HepG2 (cell line): Measurements from ENCODE around the gene ZKSCAN3. TPM values are rescaled to one million over a fixed set of nuclear protein-coding genes. Genes with fewer than 3 reads are reported as not detected.

Experiments used
- ATAC-seq: fragments of 200-7000 bp; cut with Tn5 transposase; 3 replicates; pipeline ENCODE4 v1.9.1; 2020; ENCODE audit warnings: mild to moderate bottlenecking, moderate library complexity
- BruUV-seq: library from RNA; stranded (reverse); fragments of 400-500 nt; replicated peaks from 2 replicates; lab custom pipeline; 2021; lab: Mats Ljungman, UMichigan
- CTCF ChIA-PET: fragments of 300-600 bp; formaldehyde crosslinking; extraction: SDS; loops from one replicate; lab custom pipeline; 2021; ENCODE audit warnings: low total read pairs, inconsistent platforms, low intra/inter-chr PET ratio; lab: Yijun Ruan, JAX
- POLR2A ChIA-PET: fragments of 350-600 bp; sonication (Branson Sonifier 250); formaldehyde crosslinking; loops from one replicate; lab custom pipeline; 2020; ENCODE audit warnings: antibody characterized with exemption, inconsistent platforms; lab: Yijun Ruan, JAX
- DNase-seq: peaks from one replicate; pipeline ENCODE4 v3.0.0-alpha.2; 2015; ENCODE audit warnings: low spot score
- FAIRE-seq: peaks from 3 replicates; lab custom pipeline; 2011; peaks lifted over from hg19 to GRCh38; lab: Jason Lieb, UNC
- H2AFZ ChIP-seq: one replicate; pipeline ENCODE4 v1.6.1; 2011; ENCODE audit warnings: low read length, inconsistent platforms
- H3K27ac ChIP-seq: fragments of 300-600 bp; 3 replicates; pipeline ENCODE4 v1.8.0; 2011; ENCODE audit warnings: mixed run types, mild to moderate bottlenecking, mixed read lengths, low read length, inconsistent platforms; ENCODE audit not compliant: insufficient read depth; ENCODE audit errors: extremely low read length
- H3K27me3 ChIP-seq, 2 experiments: fragments of 200-600 bp in 1 of 2; 2 replicates in 1 of 2; 3 replicates in 1 of 2; pipeline versions ENCODE4 v1.6.0 to v1.8.0; 2011; ENCODE audit warnings: low read length in 2 of 2, mild to moderate bottlenecking in 2 of 2, moderate library complexity in 2 of 2, inconsistent platforms in 1 of 2; ENCODE audit not compliant: insufficient read depth in 2 of 2, control insufficient read depth in 1 of 2
- H3K36me3 ChIP-seq, 2 experiments: fragments of 200-600 bp in 1 of 2; replicated peaks in 1 of 2; 2 replicates in 1 of 2; 3 replicates in 1 of 2; pipeline versions ENCODE4 v1.5.1 to v1.8.0; 2011; ENCODE audit warnings: low read length in 2 of 2, inconsistent platforms in 1 of 2; ENCODE audit not compliant: insufficient read depth in 2 of 2, control insufficient read depth in 1 of 2
- H3K4me1 ChIP-seq: 2 replicates; pipeline ENCODE4 v1.5.1; 2012; ENCODE audit warnings: low read length, inconsistent platforms; ENCODE audit not compliant: insufficient read depth
- H3K4me2 ChIP-seq: 2 replicates; pipeline ENCODE4 v1.6.0; 2011; ENCODE audit warnings: low read depth, low read length, inconsistent platforms
- H3K4me3 ChIP-seq, 3 experiments: fragments of 200-600 bp in 1 of 3; sonication (generic), shearing (Covaris generic) in 1 of 3; replicated peaks in 1 of 3; 2 replicates each; pipeline ENCODE4 v1.5.1; 2011 to 2016; ENCODE audit warnings: low read length in 3 of 3, inconsistent platforms in 2 of 3, low read depth in 2 of 3, mild to moderate bottlenecking in 2 of 3, control low read depth in 1 of 3, mixed read lengths in 1 of 3; ENCODE audit not compliant: insufficient read depth in 1 of 3
- H3K79me2 ChIP-seq: one replicate; pipeline ENCODE4 v1.6.1; 2011; ENCODE audit warnings: low read length, inconsistent platforms; ENCODE audit not compliant: insufficient read depth
- H3K9ac ChIP-seq: 2 replicates; pipeline ENCODE4 v1.6.0; 2011; ENCODE audit warnings: mild to moderate bottlenecking, low read depth, low read length, inconsistent platforms; ENCODE audit not compliant: insufficient read depth
- H3K9me3 ChIP-seq: 2 replicates; pipeline ENCODE4 v1.5.1; 2012; ENCODE audit warnings: mild to moderate bottlenecking, low read length
- H4K20me1 ChIP-seq: 2 replicates; pipeline ENCODE4 v1.6.0; 2011; ENCODE audit warnings: inconsistent platforms, mild to moderate bottlenecking, low read length, moderate library complexity; ENCODE audit not compliant: insufficient read depth
- ARID2 ChIP-seq: sonication (generic); formaldehyde crosslinking; IDR thresholded peaks from 2 replicates; pipeline ENCODE4 v1.8.1; 2022; ENCODE audit warnings: mild to moderate bottlenecking, missing genetic modification reagents, borderline replicate concordance
- CCAR2 ChIP-seq: fragments of 200-400 bp; formaldehyde crosslinking; optimal IDR thresholded peaks from 2 replicates; pipeline ENCODE3; 2018; ENCODE audit warnings: low read depth, mild to moderate bottlenecking, low read length, moderate library complexity
- CEBPG ChIP-seq: IDR thresholded peaks from 2 replicates; pipeline ENCODE4 v1.6.1; 2016
- KLF9 ChIP-seq: IDR thresholded peaks from 2 replicates; pipeline ENCODE4 v1.6.1; 2016; ENCODE audit warnings: low read depth
- LCORL ChIP-seq, 2 experiments: fragments of 450-650 bp in 1 of 2; sonication (generic) in 1 of 2; formaldehyde crosslinking in 1 of 2; IDR thresholded peaks; 2 replicates each; pipeline versions ENCODE4 v1.5.0 to v1.6.1; 2017 to 2020; ENCODE audit warnings: antibody characterized with exemption in 1 of 2, missing genetic modification reagents in 1 of 2
- MAF1 ChIP-seq: sonication (generic); formaldehyde crosslinking; IDR thresholded peaks from 2 replicates; pipeline ENCODE4 v1.5.0; 2020; ENCODE audit warnings: missing genetic modification reagents, borderline replicate concordance
- MAFG ChIP-seq: sonication (generic); formaldehyde crosslinking; IDR thresholded peaks from 2 replicates; pipeline ENCODE4 v1.5.1; 2020; ENCODE audit warnings: mild to moderate bottlenecking, missing genetic modification reagents
- MAFK ChIP-seq, 2 experiments: IDR thresholded peaks in 1 of 2; conservative IDR thresholded peaks in 1 of 2; 2 replicates each; pipeline ENCODE4 v1.6.1; 2011; ENCODE audit warnings: improper control_type of control experiment in 2 of 2, low read length in 2 of 2
- MIER2 ChIP-seq: IDR thresholded peaks from 2 replicates; pipeline ENCODE4 v1.6.1; 2016; ENCODE audit warnings: missing biosample characterization, missing genetic modification reagents
- MIXL1 ChIP-seq: IDR thresholded peaks from 2 replicates; pipeline ENCODE4 v1.6.1; 2016
- NFYC ChIP-seq: IDR thresholded peaks from 2 replicates; pipeline ENCODE4 v1.6.1; 2016; ENCODE audit warnings: missing genetic modification reagents, missing compliant biosample characterization
- RFXANK ChIP-seq: IDR thresholded peaks from 2 replicates; pipeline ENCODE4 v1.6.1; 2016
- SIX4 ChIP-seq: sonication (generic); formaldehyde crosslinking; IDR thresholded peaks from 2 replicates; pipeline ENCODE4 v1.4.0; 2020; ENCODE audit warnings: missing genetic modification reagents
- SNAPC2 ChIP-seq: sonication (generic); formaldehyde crosslinking; IDR thresholded peaks from 2 replicates; pipeline ENCODE4 v1.8.1; 2022; ENCODE audit warnings: mild to moderate bottlenecking, missing genetic modification reagents
- ZC3H4 ChIP-seq: sonication (generic); formaldehyde crosslinking; IDR thresholded peaks from 2 replicates; pipeline ENCODE4 v1.4.0; 2020; ENCODE audit warnings: missing genetic modification reagents, borderline replicate concordance
- ZFP82 ChIP-seq: sonication (generic); formaldehyde crosslinking; IDR thresholded peaks from 2 replicates; pipeline ENCODE4 v1.5.1; 2020; ENCODE audit warnings: mild to moderate bottlenecking, missing genetic modification reagents, borderline replicate concordance
- ZNF703 ChIP-seq: sonication (generic); formaldehyde crosslinking; IDR thresholded peaks from 2 replicates; pipeline ENCODE4 v1.5.1; 2020; ENCODE audit warnings: missing genetic modification reagents, mild to moderate bottlenecking, moderate library complexity, borderline replicate concordance
- WGBS: methylation state at CpG from one replicate; pipeline ENCODE4 v1.1.6; 2017; ENCODE audit warnings: low lambda C conversion rate; 5-methylcytosine and 5-hydroxymethylcytosine counted together
- in situ Hi-C: cut with HindIII; loops from 2 replicates; pipeline ENCODE4 v1.10.0; 2017; ENCODE audit warnings: low pct_unique_long_range_greater_than_20kb; ENCODE audit not compliant: extremely low pct_ligation_motif_present
- intact Hi-C: fragments of 100-400 bp; cut with micrococcal nuclease; formaldehyde crosslinking; loops from one replicate; pipeline ENCODE4 v1.10.0; 2022; ENCODE audit not compliant: unreplicated experiment
- polyA plus RNA-seq, 8 experiments: library from polyadenylated mRNA; depleted of rRNA in 3 of 8; stranded (reverse) in 7 of 8; unstranded in 1 of 8; fragments of >200 nt; fragmentation: Illumina TruSeq in 4 of 8; extraction: Trizol in 4 of 8; gene quantifications; 2 replicates each; pipeline versions ENCODE4 v1.2.1 to v1.2.3, GENCODE V29; 2011 to 2016; ENCODE audit warnings: low read depth in 4 of 8, missing spikeins in 1 of 8, mixed read lengths in 1 of 8; ENCODE audit not compliant: insufficient read depth in 1 of 8
- total RNA-seq, 5 experiments: library from RNA; depleted of rRNA; stranded (reverse); fragments of >200 nt; fragmentation: Illumina TruSeq; extraction: Trizol; gene quantifications; 2 replicates each; pipeline ENCODE4 v1.2.3, GENCODE V29; 2016; ENCODE audit warnings: low read depth in 1 of 5
- TF ChIP-seq, protein P1 (sequence below): sonication (generic); formaldehyde crosslinking; IDR thresholded peaks from 2 replicates; pipeline ENCODE4 v1.8.1; 2023; ENCODE audit warnings: missing genetic modification reagents, inconsistent platforms, borderline replicate concordance
- TF ChIP-seq, protein P2 (sequence below): sonication (generic); formaldehyde crosslinking; conservative IDR thresholded peaks from 2 replicates; pipeline ENCODE4 v1.4.0; 2020; ENCODE audit warnings: missing genetic modification reagents
- TF ChIP-seq, protein P3 (sequence below): sonication (generic); formaldehyde crosslinking; IDR thresholded peaks from 2 replicates; pipeline ENCODE4 v1.4.0; 2020; ENCODE audit warnings: mild to moderate bottlenecking, missing genetic modification reagents

Gene ZKSCAN3
- total and polyA plus RNA-seq, 2 of the 13 experiments (the other 11 are each of a cell fraction or from before 2014, with no cell fraction given) = 3.3 to 7.4 TPM

DNA sequence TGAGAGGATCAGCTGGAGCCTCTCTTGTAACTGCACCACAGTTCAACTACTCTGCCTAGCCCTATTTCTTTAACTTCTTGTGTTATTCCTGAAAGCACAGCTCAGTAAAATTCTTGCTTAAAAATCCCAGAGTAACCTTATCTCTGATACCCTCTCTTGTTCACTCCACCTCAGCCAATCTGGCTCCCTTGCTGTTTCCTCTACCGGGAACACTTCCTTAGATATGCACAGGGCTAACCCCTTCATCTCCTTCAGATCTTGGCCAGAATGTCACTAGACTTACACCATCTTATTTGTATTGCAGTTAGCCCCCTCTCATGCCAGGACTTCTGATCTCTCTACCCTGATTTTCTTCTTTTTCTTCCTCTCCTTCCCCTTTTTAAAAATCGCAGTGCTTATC is 2.6 kb upstream of the ZKSCAN3 start (continued):
- TF ChIP-seq, protein P1, sequence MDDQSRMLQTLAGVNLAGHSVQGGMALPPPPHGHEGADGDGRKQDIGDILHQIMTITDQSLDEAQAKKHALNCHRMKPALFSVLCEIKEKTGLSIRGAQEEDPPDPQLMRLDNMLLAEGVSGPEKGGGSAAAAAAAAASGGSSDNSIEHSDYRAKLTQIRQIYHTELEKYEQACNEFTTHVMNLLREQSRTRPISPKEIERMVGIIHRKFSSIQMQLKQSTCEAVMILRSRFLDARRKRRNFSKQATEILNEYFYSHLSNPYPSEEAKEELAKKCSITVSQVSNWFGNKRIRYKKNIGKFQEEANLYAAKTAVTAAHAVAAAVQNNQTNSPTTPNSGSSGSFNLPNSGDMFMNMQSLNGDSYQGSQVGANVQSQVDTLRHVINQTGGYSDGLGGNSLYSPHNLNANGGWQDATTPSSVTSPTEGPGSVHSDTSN (CRISPR knock-in tag) = no peak
- TF ChIP-seq, protein P2, sequence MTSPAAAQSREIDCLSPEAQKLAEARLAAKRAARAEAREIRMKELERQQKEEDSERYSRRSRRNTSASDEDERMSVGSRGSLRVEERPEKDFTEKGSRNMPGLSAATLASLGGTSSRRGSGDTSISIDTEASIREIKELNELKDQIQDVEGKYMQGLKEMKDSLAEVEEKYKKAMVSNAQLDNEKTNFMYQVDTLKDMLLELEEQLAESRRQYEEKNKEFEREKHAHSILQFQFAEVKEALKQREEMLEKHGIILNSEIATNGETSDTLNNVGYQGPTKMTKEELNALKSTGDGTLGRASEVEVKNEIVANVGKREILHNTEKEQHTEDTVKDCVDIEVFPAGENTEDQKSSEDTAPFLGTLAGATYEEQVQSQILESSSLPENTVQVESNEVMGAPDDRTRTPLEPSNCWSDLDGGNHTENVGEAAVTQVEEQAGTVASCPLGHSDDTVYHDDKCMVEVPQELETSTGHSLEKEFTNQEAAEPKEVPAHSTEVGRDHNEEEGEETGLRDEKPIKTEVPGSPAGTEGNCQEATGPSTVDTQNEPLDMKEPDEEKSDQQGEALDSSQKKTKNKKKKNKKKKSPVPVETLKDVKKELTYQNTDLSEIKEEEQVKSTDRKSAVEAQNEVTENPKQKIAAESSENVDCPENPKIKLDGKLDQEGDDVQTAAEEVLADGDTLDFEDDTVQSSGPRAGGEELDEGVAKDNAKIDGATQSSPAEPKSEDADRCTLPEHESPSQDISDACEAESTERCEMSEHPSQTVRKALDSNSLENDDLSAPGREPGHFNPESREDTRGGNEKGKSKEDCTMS (CRISPR knock-in tag) = no peak
- TF ChIP-seq SNAPC2 (CRISPR knock-in tag) = no peak
- TF ChIP-seq, all 625 proteins: peak for 0

DNA sequence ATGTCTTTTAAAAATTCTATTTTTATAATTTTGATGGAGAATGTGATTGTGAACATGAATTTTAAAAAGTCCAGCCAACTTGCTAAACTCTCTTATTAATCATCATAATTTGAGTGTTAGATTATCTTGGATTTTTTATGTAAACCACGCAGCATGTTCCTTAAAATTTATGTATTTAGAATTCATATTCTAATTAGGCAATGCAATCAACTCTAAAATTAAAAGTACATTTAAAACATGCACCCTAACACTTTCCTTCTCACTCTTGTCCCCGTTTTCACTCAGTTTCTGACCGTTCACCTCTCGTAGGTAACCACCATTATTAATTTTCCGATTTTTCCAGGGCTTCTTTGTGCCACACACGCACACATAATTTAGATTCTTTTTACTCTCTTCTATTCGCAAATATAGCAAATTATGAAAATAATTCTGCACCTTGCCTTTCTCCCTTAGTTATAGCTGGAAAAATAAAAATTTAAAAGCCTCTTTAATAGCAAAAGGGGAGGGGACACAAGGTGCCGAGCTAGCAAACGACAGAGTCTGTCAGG is 329 bp upstream of the ZKSCAN3 start:
- H3K27ac ChIP-seq = peak overlapping the region; percentile 77
- in situ Hi-C loops (no loop called here), intact Hi-C loops (loop anchor here (1.0 kb wide), 2 partner anchors 34 to 97 kb away; partner anchors contain the start of gene ZKSCAN4)
- ChIA-PET CTCF (no interaction called here), POLR2A (interaction anchor here (0.6 to 2.3 kb wide), 14 partner anchors 12 to 225 kb away, joined by 3 to 28 read pairs (median 6); partner anchors contain the start of genes PGBD1, ZKSCAN4, ZKSCAN8 and ZSCAN12)
- H3K9me3 ChIP-seq = no peaks in the 10 kb centered on the region
- peaks cover 32% of the 10 kb centered on the region for H3K4me1 ChIP-seq
- peaks cover 26% of the 10 kb centered on the region for H3K79me2 ChIP-seq
- H2AFZ ChIP-seq = peak overlapping the region; percentile 99
- peak overlapping the region; percentile 92 for H3K4me2 ChIP-seq
- TF ChIP-seq SIX4 (CRISPR knock-in tag) (0 out of 2 replicates have a peak, but pooled peaks have one; percentile 12), ZFP82 (CRISPR knock-in tag) (peak; percentile 34; the same call in 1 of the 2 replicates), KLF9 (CRISPR knock-in tag) (0 out of 2 replicates have a peak, but pooled peaks have one; percentile 29), ZC3H4 (CRISPR knock-in tag) (no peak), MIER2 (peak; percentile 51; the same call in 1 of the 2 replicates), MAFG (CRISPR knock-in tag) (no peak), LCORL (IDR thresholded peaks at IDR 0.05) (no peak), LCORL (CRISPR knock-in tag; IDR thresholded peaks at IDR 0.05) (no peak), MAFK (conservative IDR thresholded peaks at IDR 0.05 in 1 of 2, IDR thresholded peaks at IDR 0.05 in 1 of 2; ENCODE audit: low read length in 2 of 2) (0 out of 4 replicates have a peak, but pooled peaks of 1 of the 2 experiments have one; percentile 14), CEBPG (CRISPR knock-in tag) (no peak), MAF1 (0 out of 2 replicates have a peak, but pooled peaks have one; percentile 8), MIXL1 (0 out of 2 replicates have a peak, but pooled peaks have one; percentile 12), ARID2 (CRISPR knock-in tag) (0 out of 2 replicates have a peak, but pooled peaks have one; percentile 47), CCAR2 (no peak), NFYC (CRISPR knock-in tag) (no peak), ZNF703 (CRISPR knock-in tag) (no peak), RFXANK (no peak)
- TF ChIP-seq, protein P3, sequence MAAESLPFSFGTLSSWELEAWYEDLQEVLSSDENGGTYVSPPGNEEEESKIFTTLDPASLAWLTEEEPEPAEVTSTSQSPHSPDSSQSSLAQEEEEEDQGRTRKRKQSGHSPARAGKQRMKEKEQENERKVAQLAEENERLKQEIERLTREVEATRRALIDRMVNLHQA (CRISPR knock-in tag) = no peak
- H3K4me3 ChIP-seq = peak overlapping the region; percentile 63 to 98 (median 85)
- WGBS = 3% methylated on average over 9 of the region's 9 CpGs
- FAIRE-seq = no peak
- no TSS peak for BruUV-seq
- H3K36me3 ChIP-seq = no peaks in the 10 kb centered on the region
- peak overlapping the region; percentile 78 for H3K9ac ChIP-seq
- ATAC-seq = no peak
- no peak for DNase-seq
- no peaks in the 10 kb centered on the region; a peak in 1 of 5 replicates for H3K27me3 ChIP-seq
- no peaks in the 10 kb centered on the region for H4K20me1 ChIP-seq
